Breast epithelium (tissue), 4 donors: ENCODE measurements around the gene AMOTL1. TPM values are rescaled to one million over a fixed set of nuclear protein-coding genes. Genes with fewer than 3 reads are reported as not detected.
A peak's percentile ranks its signal among the peaks of the same experiment; 100 is the strongest.

ENCODE experiments used
- DNase-seq, 2 donors: peaks; one replicate each; pipeline ENCODE4 v3.0.0-alpha.2; 2019; ENCODE audit warnings: low spot score in 2 of 2
- H3K27ac ChIP-seq, 2 donors: fragments of 200-600 bp; sonication (generic) in 1 of 2; one replicate each; pipeline ENCODE4 v1.5.1; 2016 to 2019; ENCODE audit warnings: mild to moderate bottlenecking in 1 of 2
- H3K27me3 ChIP-seq, 2 donors: fragments of 200-600 bp; sonication (generic) in 1 of 2; one replicate each; pipeline versions ENCODE4 v1.5.1 to v1.6.0; 2017 to 2019; ENCODE audit warnings: control low read depth in 1 of 2, mild to moderate bottlenecking in 1 of 2
- H3K36me3 ChIP-seq: fragments of 200-600 bp; one replicate; pipeline ENCODE4 v1.5.1; 2019
- H3K4me1 ChIP-seq, 2 donors: fragments of 200-600 bp; sonication (generic); one replicate each; pipeline ENCODE4 v1.5.1; 2016 to 2019; ENCODE audit warnings: control low read depth in 1 of 2
- H3K4me3 ChIP-seq, 3 donors: fragments of 200-600 bp; sonication (generic); 1 replicate in 2 of 3; 2 replicates in 1 of 3; pipeline ENCODE4 v1.5.1; 2016 to 2019; ENCODE audit warnings: mild to moderate bottlenecking in 3 of 3, moderate library complexity in 2 of 3
- H3K9me3 ChIP-seq, 2 donors: fragments of 200-600 bp; sonication (generic) in 1 of 2; one replicate each; pipeline ENCODE4 v1.5.1; 2016 to 2019; ENCODE audit warnings: control low read depth in 1 of 2
- CTCF ChIP-seq, 3 donors: fragments of 450-650 bp; IDR thresholded peaks; one replicate each; pipeline ENCODE4 v1.5.1; 2016 to 2017; ENCODE audit warnings: antibody characterized with exemption in 3 of 3, mild to moderate bottlenecking in 3 of 3, moderate library complexity in 3 of 3
- POLR2A ChIP-seq: fragments of 450-650 bp; IDR thresholded peaks from one replicate; pipeline ENCODE4 v1.6.1; 2016; ENCODE audit warnings: antibody characterized with exemption, mild to moderate bottlenecking, moderate library complexity
- POLR2AphosphoS5 ChIP-seq, 3 donors: sonication (generic); formaldehyde crosslinking; IDR thresholded peaks; one replicate each; pipeline ENCODE4 v1.6.1; 2017; ENCODE audit warnings: antibody characterized with exemption in 3 of 3
- intact Hi-C: fragments of 100-400 bp; cut with DNase I; formaldehyde crosslinking; loops from one replicate; pipeline ENCODE4 v1.15.1; 2023; ENCODE audit warnings: low total_unique reads
- total RNA-seq, 3 donors: library from RNA; depleted of rRNA; stranded (reverse); fragments of >200 nt; gene quantifications; one replicate each; pipeline ENCODE4 v1.1.0, GENCODE V29; 2016

AMOTL1 gene
- total RNA-seq, 3 donors from 2014 or later: 35.5 to 41.4 (median 39.0) TPM

- H3K4me1 ChIP-seq: no peaks in the 10 kb centered on the region
- no peak for TF ChIP-seq POLR2A
- no peak for TF ChIP-seq POLR2AphosphoS5 (IDR thresholded peaks at IDR 0.05)
- TF ChIP-seq CTCF (IDR thresholded peaks at IDR 0.05): no peak
- intact Hi-C loops: no loop called here
- no peak for DNase-seq
- no peaks in the 10 kb centered on the region for H3K9me3 ChIP-seq
- H3K36me3 ChIP-seq: no peaks in the 10 kb centered on the region
- peak overlapping the region; percentile 9 to 34 for H3K27ac ChIP-seq
- H3K27me3 ChIP-seq: no peaks in the 10 kb centered on the region
- no peak overlapping the region for H3K4me3 ChIP-seq
Measured at GRCh38 chr11:94823102-94823732, 55.1 kb downstream of the AMOTL1 start.

GRCh38 chr11:94825031-94825430 lies 56.9 kb downstream of the AMOTL1 start:
- intact Hi-C loops: no loop called here
- Histone ChIP-seq H3K27me3 (no peaks in the 10 kb centered on the region), H3K4me1 (no peaks in the 10 kb centered on the region), H3K36me3 (no peaks in the 10 kb centered on the region), H3K9me3 (no peaks in the 10 kb centered on the region), H3K27ac (no peak overlapping the region), H3K4me3 (no peak overlapping the region)
- DNase-seq: no peak
- TF ChIP-seq POLR2A: no peak
- TF ChIP-seq POLR2AphosphoS5 (IDR thresholded peaks at IDR 0.05): no peak
- no peak for TF ChIP-seq CTCF (IDR thresholded peaks at IDR 0.05)

- H3K4me1 ChIP-seq: no peaks in the 10 kb centered on the region
- DNase-seq: no peak
- H3K9me3 ChIP-seq: no peaks in the 10 kb centered on the region
- H3K27me3 ChIP-seq: no peaks in the 10 kb centered on the region
- no peak overlapping the region for H3K4me3 ChIP-seq
- TF ChIP-seq CTCF (IDR thresholded peaks at IDR 0.05): no peak
- no peak for TF ChIP-seq POLR2A
- TF ChIP-seq POLR2AphosphoS5 (IDR thresholded peaks at IDR 0.05): no peak
- intact Hi-C loops: no loop called here
- H3K27ac ChIP-seq: no peak overlapping the region
- no peaks in the 10 kb centered on the region for H3K36me3 ChIP-seq
Measured at GRCh38 chr11:94825481-94825880, 57.3 kb downstream of the AMOTL1 start.

GRCh38 chr11:94826415-94826814 lies 58.3 kb downstream of the AMOTL1 start:
- Histone ChIP-seq H3K27ac (no peak overlapping the region), H3K4me1 (no peaks in the 10 kb centered on the region), H3K4me3 (no peak overlapping the region), H3K9me3 (no peaks in the 10 kb centered on the region), H3K27me3 (no peaks in the 10 kb centered on the region), H3K36me3 (no peaks in the 10 kb centered on the region)
- TF ChIP-seq POLR2AphosphoS5 (IDR thresholded peaks at IDR 0.05): no peak
- TF ChIP-seq POLR2A: no peak
- no peak for TF ChIP-seq CTCF (IDR thresholded peaks at IDR 0.05)
- intact Hi-C loops: no loop called here
- DNase-seq: no peak

GRCh38 chr11:94828088-94828487 lies 59.9 kb downstream of the AMOTL1 start:
- intact Hi-C loops: no loop called here
- H3K27ac ChIP-seq: no peak overlapping the region

More at GRCh38 chr11:94828088-94828487, 59.9 kb downstream of the AMOTL1 start:
- H3K4me1 ChIP-seq: no peaks in the 10 kb centered on the region
- H3K36me3 ChIP-seq: no peaks in the 10 kb centered on the region
- TF ChIP-seq POLR2AphosphoS5 (IDR thresholded peaks at IDR 0.05): no peak
- no peaks in the 10 kb centered on the region for H3K27me3 ChIP-seq
- no peak overlapping the region for H3K4me3 ChIP-seq
- H3K9me3 ChIP-seq: no peaks in the 10 kb centered on the region
- DNase-seq: no peak
